NCI-H2081 treated with DMSO at 0.1 percent for 48 hours (cell line): Measurements from ENCODE around the gene SERPINB7.

ENCODE experiments used
- DNase-seq: peaks from one replicate; lab custom pipeline; 2025; lab: John Stamatoyannopoulos, UW

SERPINB7 gene

DNA sequence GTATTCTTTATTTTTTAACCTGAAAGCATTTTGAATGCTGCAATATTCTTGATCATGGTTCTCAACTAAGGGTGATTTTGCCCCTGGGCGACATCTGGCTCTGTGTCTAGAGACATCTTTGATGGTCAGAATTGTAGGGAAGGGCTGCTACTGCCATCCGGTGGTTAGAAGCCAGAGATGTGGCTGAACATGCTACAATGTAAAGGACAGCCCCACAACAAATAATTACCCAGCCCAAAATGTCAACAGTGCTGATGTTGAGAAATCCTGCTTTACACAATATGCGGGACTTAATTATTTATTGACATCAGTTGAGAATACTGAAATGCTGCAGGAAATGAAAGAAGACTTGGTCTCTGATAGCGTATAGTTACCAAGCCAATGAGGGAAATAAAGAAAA, 74.8 kb downstream of the SERPINB7 start:
- DNase-seq, result no peak

DNA sequence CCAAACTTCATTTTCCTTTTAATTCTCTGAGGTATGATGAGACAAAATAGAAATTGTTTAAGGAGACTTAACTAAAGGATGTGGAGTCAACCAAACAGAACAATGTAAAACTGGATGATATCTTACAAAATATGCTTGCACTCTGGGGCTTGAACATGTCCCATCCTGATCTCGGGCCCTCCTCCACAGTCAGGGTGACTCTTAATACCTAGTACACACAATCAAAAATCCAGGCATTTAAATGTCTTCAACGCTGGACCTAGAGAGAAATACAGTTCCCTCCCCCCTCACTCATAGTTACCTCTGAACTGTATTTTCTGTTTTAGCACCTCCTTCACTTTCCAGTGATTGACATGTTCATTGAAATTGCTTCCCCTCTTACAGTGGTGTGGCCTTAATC, 75.4 kb downstream of the SERPINB7 start:
- no peak for DNase-seq
